OCI-LY7 (cell line): Measurements from ENCODE around the gene ZBTB37.
"Not testable (repeated sequence)": the region's sequence is repeated elsewhere in the genome, so short reads cannot be mapped to it uniquely, and the experiment has no call there.

Experiments used
- CTCF ChIP-seq: fragments of 200-600 bp; sonication (generic); conservative IDR thresholded peaks from 2 replicates; pipeline ENCODE4 v1.5.1; 2014; ENCODE audit warnings: mild to moderate bottlenecking, antibody characterized with exemption, low read length, moderate library complexity, mixed read lengths
- EZH2phosphoT487 ChIP-seq: fragments of 200-600 bp; sonication (generic); IDR thresholded peaks from 2 replicates; pipeline ENCODE4 v1.6.1; 2018; ENCODE audit warnings: low read depth, borderline replicate concordance, mild to moderate bottlenecking, mixed run types, antibody characterized with exemption, low read length, moderate library complexity, mixed read lengths

- TF ChIP-seq CTCF, EZH2phosphoT487: not testable (repeated sequence)
These were observed 5.9 kb upstream of the ZBTB37 start for GRCh38 chr1:173862146-173862768.
